Right atrium auricular region (tissue), 2 donors: ENCODE data around the gene FCHO2. TPM values are rescaled to one million over a fixed set of nuclear protein-coding genes. Genes with fewer than 3 reads are reported as not detected.

ENCODE experiments used
- DNase-seq: peaks from one replicate; pipeline ENCODE4 v3.0.0-alpha.2; 2019; ENCODE audit warnings: low spot score
- H3K27ac ChIP-seq, 2 donors: fragments of 200-600 bp; sonication (generic); 1 replicate in 1 of 2; 2 replicates in 1 of 2; pipeline ENCODE4 v1.5.1; 2016 to 2019
- H3K27me3 ChIP-seq, 2 donors: fragments of 200-600 bp; sonication (generic); one replicate each; pipeline versions ENCODE4 v1.5.1 to v1.6.0; 2017 to 2019
- H3K36me3 ChIP-seq: fragments of 200-600 bp; sonication (generic); one replicate; pipeline ENCODE4 v1.5.1; 2016
- H3K4me1 ChIP-seq, 2 donors: fragments of 200-600 bp; sonication (generic); one replicate each; pipeline versions ENCODE4 v1.5.1 to v1.6.0; 2017 to 2019
- H3K4me3 ChIP-seq, 2 donors: fragments of 200-600 bp; sonication (generic); 1 replicate in 1 of 2; 2 replicates in 1 of 2; pipeline ENCODE4 v1.5.1; 2017 to 2019; ENCODE audit warnings: mild to moderate bottlenecking in 1 of 2, moderate library complexity in 1 of 2
- H3K9me3 ChIP-seq, 2 donors: fragments of 200-600 bp; sonication (generic); one replicate each; pipeline ENCODE4 v1.5.1; 2019
- total RNA-seq, 2 donors: library from RNA; depleted of rRNA; stranded (reverse); fragments of >200 nt; gene quantifications; one replicate each; pipeline ENCODE4 v1.1.0, GENCODE V29; 2016
- TF ChIP-seq, protein P1 (sequence below), 2 donors: fragments of 200-600 bp; sonication (generic); IDR thresholded peaks; one replicate each; pipeline ENCODE4 v1.5.1; 2019; ENCODE audit warnings: antibody characterized with exemption in 2 of 2

The FCHO2 gene
- total RNA-seq, 2 donors from 2014 or later: 10.7 to 12.1 TPM

DNA sequence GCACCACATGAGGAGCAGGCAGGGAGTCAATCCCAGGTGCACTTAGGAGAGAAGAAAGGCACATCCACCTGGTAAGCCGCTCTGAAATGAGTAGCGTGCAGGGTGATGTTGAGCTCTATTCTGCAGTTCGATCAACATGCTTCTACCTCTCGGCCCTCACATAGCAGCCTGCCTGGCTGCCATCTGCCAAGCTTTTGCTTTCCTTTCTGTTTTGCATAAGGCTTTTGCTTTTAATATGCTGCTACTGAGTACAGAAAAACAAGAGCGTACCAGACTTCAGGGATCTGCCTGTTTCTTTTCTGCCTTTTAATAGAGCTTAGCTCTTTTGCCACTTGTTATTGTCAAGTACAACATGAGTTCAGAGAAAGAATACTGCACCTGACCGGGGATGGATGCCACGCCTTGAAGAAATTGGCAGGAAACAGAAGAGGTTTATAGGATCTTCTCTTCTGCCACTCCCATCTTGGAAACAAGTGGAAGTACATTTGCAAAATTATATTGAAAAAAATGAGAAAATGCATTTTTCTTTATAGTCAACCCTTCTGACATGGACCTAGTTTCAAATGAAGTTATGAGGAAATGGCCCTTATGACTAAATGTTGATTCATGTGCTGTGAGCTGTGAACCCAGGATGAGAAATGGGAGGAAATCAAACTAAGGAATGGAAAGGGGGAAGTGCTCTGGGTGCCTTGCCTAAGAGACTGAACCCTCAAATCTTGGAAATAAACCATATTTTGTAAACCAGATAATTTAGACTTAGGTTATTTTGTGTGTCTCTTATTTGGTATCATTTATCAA, 4.0 kb upstream of the FCHO2 start:
- no peaks in the 10 kb centered on the region for H3K36me3 ChIP-seq
- H3K27ac ChIP-seq: no peak overlapping the region
- peaks cover 0 to 12% of the 10 kb centered on the region in 2 donors for H3K4me1 ChIP-seq
- H3K4me3 ChIP-seq: no peak overlapping the region
- no peaks in the 10 kb centered on the region for H3K9me3 ChIP-seq
- DNase-seq: no peak
- TF ChIP-seq, protein P1, sequence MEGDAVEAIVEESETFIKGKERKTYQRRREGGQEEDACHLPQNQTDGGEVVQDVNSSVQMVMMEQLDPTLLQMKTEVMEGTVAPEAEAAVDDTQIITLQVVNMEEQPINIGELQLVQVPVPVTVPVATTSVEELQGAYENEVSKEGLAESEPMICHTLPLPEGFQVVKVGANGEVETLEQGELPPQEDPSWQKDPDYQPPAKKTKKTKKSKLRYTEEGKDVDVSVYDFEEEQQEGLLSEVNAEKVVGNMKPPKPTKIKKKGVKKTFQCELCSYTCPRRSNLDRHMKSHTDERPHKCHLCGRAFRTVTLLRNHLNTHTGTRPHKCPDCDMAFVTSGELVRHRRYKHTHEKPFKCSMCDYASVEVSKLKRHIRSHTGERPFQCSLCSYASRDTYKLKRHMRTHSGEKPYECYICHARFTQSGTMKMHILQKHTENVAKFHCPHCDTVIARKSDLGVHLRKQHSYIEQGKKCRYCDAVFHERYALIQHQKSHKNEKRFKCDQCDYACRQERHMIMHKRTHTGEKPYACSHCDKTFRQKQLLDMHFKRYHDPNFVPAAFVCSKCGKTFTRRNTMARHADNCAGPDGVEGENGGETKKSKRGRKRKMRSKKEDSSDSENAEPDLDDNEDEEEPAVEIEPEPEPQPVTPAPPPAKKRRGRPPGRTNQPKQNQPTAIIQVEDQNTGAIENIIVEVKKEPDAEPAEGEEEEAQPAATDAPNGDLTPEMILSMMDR (IDR thresholded peaks at IDR 0.05): no peak
- no peaks in the 10 kb centered on the region for H3K27me3 ChIP-seq

DNA sequence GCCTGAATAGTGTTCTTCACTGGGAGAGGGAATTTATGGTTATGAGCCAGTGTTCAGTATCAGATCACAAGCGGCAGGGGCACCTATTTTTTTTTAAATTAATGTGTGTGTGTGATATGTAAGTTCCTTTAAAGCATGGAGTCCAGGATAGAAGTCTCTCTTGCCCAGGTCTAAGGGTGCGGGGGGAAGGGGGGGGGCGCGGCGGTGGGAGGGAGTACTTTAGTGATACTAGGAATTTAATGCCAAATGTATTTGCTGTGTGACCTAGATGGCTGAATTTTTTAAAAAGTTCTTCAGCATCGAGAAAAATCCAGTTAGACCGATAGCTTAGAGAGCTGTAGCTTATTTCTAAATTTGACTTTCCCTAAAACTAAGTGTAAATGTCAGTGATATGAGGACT, 1.5 kb upstream of the FCHO2 start:
- no peak overlapping the region for H3K4me3 ChIP-seq
- H3K9me3 ChIP-seq: no peaks in the 10 kb centered on the region
- H3K27ac ChIP-seq: peak overlapping the region; percentile 96 to 97
- H3K36me3 ChIP-seq: no peaks in the 10 kb centered on the region
- TF ChIP-seq, protein P1 (IDR thresholded peaks at IDR 0.05): no peak
- no peak for DNase-seq
- H3K27me3 ChIP-seq: no peaks in the 10 kb centered on the region
- peaks cover 0 to 24% of the 10 kb centered on the region in 2 donors for H3K4me1 ChIP-seq

DNA sequence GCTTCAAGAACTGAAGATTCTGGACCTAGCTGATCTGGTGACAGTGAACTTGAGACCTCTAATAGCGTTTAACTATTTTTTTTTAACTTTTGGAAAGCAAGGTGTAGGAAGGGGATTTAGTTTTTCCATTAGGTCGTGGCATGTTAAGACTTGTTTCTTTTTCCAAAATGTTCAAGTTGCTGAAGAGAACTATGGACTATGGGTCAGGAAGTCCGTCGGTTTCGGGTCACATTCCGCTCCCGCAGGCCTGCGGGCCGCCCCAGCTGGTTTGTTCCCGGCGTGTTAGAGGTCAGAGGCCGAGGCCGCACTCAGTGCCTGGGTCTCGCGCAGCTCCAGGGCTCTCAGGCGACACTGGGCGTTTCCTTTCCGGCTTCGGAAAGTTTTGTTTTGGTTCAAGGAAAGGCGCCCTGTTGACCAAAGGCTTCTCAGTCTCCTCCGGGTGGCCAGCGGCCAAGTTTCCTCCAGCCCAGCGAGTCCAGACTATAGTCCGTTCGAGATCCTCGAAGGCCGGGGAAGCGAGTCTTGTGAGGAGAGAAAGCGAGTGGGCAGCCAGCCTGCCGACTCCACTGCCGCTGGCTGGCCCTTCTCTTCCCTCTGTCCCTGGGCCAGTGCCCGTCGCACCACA, 586 bp upstream of the FCHO2 start:
- no peaks in the 10 kb centered on the region for H3K27me3 ChIP-seq
- peak; percentile 88 for DNase-seq
- peaks cover 0 to 24% of the 10 kb centered on the region in 2 donors for H3K4me1 ChIP-seq
- peak overlapping the region; percentile 96 to 97 for H3K27ac ChIP-seq
- H3K9me3 ChIP-seq: no peaks in the 10 kb centered on the region
- TF ChIP-seq, protein P1 (IDR thresholded peaks at IDR 0.05): no peak
- H3K4me3 ChIP-seq: peak overlapping the region; percentile 87
- H3K36me3 ChIP-seq: no peaks in the 10 kb centered on the region

DNA sequence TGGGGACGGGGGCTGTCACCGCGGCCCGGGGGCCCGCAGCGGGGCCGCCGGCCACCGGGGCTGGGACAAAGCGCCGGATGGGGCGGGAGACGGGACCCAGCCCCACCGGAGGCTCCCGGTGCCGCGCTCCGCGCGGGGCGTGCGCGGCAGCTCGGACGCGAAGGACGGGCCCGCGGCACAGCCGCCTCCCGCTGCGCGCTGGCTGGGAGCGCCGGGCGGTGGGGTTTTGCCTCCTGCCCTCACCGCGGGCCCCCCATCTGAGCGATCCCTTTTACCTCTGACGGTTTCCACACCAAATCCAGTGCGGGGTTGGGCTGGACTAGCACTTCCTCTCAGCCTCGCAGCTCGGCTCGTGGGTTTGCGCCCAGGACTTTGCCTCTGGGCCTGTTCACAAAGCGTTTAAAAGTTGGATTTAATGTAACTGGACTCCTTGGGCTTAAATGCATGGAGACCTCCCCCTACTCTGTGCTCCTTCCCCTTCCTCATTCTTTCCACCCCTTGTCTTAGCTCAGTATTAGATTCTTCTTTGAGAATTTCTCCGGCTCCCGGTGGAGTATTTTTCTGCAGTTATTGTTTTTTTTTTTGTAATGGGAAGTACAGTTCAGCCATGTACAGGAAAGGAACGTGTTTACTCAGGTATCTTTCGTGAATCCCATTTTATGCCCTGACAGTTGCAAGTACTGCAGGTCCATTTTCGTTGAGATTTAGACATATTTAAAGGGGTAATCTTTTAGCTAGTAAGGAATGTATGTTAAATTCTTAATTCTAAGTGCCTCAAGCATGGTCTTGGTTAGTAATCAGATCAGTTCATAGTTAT, 691 bp downstream of the FCHO2 start:
- H3K4me3 ChIP-seq: peak overlapping the region; percentile 87
- no peak for DNase-seq
- TF ChIP-seq, protein P1 (IDR thresholded peaks at IDR 0.05): no peak
- peaks cover 0 to 24% of the 10 kb centered on the region in 2 donors for H3K4me1 ChIP-seq
- H3K27ac ChIP-seq: peak overlapping the region; percentile 96 to 97
- no peaks in the 10 kb centered on the region for H3K27me3 ChIP-seq
- H3K9me3 ChIP-seq: no peaks in the 10 kb centered on the region
- H3K36me3 ChIP-seq: no peaks in the 10 kb centered on the region

DNA sequence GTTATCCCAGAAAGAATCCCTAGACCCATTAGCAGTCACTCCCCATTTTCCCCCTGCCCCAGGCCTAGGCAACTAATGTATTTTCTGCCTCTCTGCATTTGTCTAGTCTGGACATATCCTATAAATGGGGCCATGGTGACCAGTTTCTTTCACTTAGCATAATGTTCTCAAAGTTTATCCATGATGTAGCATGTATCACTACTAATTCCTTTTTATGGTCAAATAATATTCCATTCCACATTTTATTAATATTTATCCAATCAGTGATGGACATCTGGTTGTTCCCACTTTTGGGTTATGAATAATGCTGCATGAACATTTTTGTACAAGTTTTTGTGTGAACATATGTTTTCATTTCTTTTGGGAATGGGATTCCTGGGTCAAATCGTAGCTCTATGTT, 1.5 kb downstream of the FCHO2 start:
- no peak for DNase-seq
- TF ChIP-seq, protein P1 (IDR thresholded peaks at IDR 0.05): no peak
- Histone ChIP-seq H3K4me3 (peak overlapping the region; percentile 87), H3K9me3 (no peaks in the 10 kb centered on the region), H3K27ac (peak overlapping the region; percentile 96 to 97), H3K36me3 (no peaks in the 10 kb centered on the region), H3K4me1 (peaks cover 0 to 24% of the 10 kb centered on the region in 2 donors), H3K27me3 (no peaks in the 10 kb centered on the region)
